ENCODE results near the gene SOST.
A peak's percentile ranks its signal among the peaks of the same experiment; 100 is the strongest.
"Not testable (repeated sequence)": the region's sequence is repeated elsewhere in the genome, so short reads cannot be mapped to it uniquely, and the experiment has no call there.

The SOST gene

DNA sequence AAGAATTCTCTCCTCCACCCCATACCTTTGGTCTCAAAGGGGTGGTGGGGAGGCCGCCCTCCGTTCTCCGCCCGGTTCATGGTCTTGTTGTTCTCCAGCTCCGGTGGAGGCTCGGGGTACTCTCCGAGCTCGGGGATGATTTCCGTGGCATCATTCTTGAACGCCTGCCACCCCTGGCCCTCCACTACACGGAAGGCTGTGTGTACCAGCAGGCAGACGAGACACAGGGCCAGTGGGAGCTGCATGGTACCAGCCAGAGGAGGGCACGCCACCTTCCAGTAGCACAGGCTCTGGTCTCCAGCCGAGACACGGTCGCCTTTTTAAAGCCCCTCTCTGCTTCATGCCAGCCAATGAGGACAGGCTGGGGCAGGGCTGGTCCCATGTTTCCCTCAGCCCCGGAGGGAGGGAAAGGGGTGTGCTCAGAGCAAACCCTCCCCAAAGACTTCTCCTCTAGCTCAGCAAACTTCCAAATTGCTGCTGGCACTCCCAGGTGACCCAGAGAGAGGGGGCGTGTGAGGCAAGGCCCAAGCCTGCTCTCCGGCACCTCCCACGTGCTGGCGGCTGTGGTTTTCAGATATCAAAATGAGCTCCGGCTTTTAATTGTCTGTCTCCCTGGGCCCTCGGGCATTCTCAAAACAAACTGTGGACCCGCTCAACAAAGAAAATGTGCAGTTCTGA is at the start of gene SOST:
SOST (minus strand) TSS at position 295 of the 678 bp plus-strand sequence; CDS start at position 245, 50 bp downstream.
- no peak for DNase-seq

DNA sequence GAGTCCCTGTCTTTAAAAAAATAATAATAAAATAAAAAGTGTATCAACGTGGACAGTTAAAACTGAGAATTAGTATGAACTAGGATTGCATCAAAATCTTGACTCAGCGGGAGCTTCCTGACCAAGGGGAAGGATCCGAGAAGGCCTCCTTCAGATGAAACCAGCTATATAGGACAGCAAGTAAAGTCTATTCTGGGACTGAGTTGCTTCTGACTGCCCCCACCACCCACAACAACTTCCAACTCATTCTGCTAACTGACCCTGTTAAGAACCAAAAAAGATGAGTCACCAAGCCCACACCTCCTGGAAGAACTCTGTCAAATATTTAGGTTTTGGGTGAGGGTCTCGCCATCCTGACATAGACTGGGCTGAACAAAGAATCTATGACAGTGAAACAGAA is 49.5 kb upstream of the SOST start:
- DNase-seq: no peak

DNA sequence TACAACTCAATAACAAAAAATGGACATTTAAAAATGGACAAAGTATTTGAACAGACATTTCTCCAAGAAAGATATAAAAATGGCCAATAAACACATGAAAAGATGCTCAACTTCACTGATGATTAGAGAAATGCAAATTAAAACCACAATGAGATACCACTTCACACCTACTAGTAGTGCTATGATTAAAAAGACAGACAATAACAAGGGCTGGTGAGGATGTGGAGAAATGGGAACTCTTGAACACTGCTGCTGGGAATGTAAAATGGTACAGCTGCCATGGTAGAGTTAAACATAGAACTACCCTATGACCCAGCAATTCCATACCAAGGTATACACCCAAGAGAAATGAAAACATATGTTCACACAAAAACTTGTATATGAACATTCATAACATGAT is 46.5 kb upstream of the SOST start:
- no peak for DNase-seq

- DNase-seq: no peak
These were observed 45.2 kb upstream of the SOST start for GRCh38 chr17:43803758-43804157.

DNA sequence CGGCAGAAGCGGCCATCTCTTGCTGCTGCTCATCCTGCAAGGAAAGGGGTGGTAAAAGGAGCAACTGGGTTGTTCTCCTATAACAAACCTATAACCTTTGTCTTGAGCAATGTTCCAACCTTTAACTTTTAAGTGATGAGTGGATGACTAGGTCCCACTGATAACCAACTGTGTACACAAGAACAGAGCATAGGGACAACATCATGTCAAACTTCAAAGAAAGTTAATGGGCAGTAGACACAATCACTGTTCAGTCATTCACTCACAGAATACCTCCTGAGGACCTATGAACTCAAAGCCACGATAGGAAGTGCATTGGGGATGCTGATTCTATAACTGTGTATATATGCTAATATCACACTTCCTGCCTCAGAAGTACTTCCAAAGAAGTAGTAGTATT is 43.3 kb upstream of the SOST start:
- DNase-seq: no peak

DNA sequence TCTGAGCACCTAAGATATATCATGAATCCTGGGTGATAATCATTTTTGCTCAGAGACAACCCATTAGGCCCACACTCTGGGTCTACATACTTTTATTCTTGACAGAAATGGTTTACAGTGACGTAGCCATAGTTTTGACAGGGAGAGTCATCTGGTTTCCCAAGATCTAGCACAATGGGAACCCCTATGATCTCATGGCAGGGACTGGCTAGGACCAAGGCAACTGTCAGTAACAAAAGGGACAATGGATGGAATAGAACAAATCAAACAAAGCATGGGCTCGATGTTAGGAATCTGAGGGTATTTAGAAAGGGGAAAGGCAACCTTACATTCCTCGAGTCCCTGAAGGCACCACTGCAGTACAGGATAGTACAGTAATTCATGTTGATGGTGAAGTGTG is 42.1 kb upstream of the SOST start:
- DNase-seq: no peak

DNA sequence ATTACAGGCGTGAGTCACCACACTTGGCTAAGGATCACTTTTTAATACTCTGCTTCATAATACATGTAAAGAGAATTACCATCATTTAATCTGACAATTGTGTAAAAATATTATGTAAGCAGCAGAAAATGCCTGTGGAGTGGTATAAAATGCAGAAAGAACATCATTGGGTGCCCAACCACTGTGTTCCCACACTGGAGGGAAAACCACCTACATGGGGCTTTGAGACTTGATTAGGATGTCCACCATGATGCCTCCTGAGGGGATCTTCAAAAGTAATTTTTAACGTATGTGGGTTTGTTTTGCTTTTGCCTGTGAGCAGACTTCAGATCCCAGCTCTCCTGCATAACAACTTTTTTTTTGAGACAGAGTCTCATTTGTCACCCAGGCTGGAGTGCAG is 40.5 kb upstream of the SOST start:
- DNase-seq: no peak

DNA sequence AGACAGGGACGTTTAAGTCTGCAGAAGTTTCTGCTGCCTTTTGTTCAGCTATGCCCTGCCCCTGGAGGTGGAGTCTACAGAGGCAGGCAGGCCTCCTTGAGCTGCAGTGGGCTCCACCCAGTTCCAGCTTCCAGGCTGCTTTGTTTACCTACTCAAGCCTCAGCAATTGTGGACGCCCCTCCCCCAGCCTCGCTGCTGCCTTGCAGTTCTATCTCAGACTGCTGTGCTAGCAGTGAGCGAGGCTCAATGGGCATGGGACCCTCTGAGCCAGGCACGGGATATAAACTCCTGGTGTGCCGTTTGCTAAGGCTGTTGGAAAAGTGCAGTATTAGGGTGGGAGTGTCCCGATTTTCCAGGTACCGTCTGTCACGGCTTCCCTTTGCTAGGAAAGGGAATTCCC is 39.4 kb upstream of the SOST start:
- not testable (repeated sequence) for DNase-seq

- not testable (repeated sequence) for DNase-seq
These were observed 34.1 kb upstream of the SOST start for GRCh38 chr17:43792668-43793067.

DNA sequence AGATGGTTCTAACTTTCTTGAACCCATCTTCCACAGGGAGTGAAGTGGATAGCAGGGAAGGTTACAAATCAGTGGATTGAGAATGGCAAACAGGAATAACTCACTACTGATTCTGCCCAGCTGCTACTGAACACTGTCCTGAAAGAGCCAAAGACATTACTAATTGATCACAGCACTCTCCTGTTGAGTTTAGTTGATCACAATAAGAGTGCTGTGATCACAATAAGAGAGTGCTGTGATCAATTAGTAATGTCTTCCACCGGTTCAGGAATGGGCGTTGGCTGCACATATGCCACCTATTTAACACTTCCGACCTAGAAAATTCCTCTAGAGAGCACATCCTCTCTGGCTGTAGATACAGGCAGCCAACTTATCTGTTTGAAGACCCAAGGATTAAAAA is 33.0 kb upstream of the SOST start:
- DNase-seq: no peak

- DNase-seq: no peak
These were observed 31.8 kb upstream of the SOST start for GRCh38 chr17:43790311-43790940.

DNA sequence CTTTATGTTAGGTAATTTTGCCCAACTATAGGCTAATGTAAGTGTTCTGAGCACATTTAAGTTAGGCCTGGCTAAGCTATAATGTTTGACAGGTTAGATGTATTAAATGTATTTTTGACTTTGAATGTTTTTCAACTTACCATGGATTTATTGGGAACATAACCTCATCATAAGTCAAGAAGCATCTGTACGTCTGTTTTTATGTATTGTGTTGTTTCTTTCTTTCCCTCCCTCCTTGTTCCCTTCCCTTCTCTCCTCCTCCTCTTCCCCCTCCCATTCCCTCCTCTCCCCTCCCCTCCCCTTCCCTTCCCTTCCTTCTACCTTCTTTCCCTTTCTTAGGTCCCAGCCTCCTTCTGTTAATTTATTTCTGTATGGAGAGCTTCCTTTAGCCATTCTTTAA is 30.9 kb upstream of the SOST start:
- DNase-seq: no peak

GRCh38 chr17:43788540-43788939 is 29.9 kb upstream of the SOST start:
- no peak for DNase-seq

GRCh38 chr17:43787728-43788127 is 29.1 kb upstream of the SOST start:
- no peak for DNase-seq

GRCh38 chr17:43784628-43785101 is 26.1 kb upstream of the SOST start:
- no peak for DNase-seq

GRCh38 chr17:43784068-43784467 is 25.5 kb upstream of the SOST start:
- no peak for DNase-seq

DNA sequence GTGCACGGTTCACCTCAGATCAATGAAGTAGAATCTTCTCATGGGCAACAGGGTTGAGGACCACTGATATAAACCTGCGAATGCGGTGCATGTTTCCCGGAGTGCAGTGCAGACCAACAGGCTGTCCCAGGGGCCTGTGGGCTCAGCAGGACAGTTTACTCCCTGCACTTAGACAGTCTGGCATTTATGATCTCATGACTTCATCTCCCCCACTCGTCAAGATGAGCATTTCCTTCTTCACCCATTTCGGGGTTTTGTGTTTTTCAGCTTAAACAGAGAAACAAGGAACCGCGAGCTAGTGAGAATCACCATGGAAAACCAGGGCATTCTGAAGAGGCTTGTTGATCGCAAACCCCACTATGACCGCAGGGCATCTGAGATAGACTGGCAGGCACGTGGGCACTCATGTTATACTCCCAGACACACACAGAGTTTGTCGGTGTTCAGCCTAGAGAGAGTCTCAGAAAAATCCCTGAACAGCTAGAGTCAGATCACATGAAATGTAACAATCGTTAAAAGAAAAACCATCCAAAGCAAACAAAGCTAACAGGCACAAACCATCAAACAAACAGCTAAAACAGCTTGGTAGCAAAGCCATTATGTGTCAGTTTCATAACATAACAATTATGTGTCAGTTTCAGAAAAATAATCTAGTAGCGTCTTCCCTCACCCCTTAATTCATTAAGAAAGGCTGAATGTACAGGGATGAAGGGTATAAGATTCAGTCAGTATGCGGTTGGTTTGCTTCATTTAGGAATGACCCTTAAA is 24.5 kb upstream of the SOST start:
- DNase-seq: no peak

GRCh38 chr17:43780135-43780534 is 21.5 kb upstream of the SOST start, which contains the start of gene CFAP97D1:
Gene CFAP97D1 (plus strand): TSS chr17:43780435. CDS start chr17:43780463, 28 bp downstream.
- no peak for DNase-seq

- peak; percentile 81 to 84 for DNase-seq
These were observed 20.8 kb upstream of the SOST start for GRCh38 chr17:43779145-43780125.

- DNase-seq: peak; percentile 65 to 77
These were observed 19.9 kb upstream of the SOST start, which contains the start of gene DUSP3 for GRCh38 chr17:43778337-43779144. Gene DUSP3 (minus strand): TSS chr17:43778977. CDS start chr17:43778924, 53 bp downstream.
